ENCODE data around the gene NEGR1.

Gene NEGR1

GRCh38 chr1:72186733-72187307, 95.5 kb downstream of the NEGR1 start:
- DNase-seq (ENCODE audit: low spot score) = no peak

GRCh38 chr1:72184099-72184701, 98.1 kb downstream of the NEGR1 start:
- in situ Hi-C loops (cut with MboI; ENCODE audit: low pct_unique_long_range_greater_than_20kb, low sequenced_read_pairs, unreplicated experiment) = no loop called here
- TF ChIP-seq, protein P1, sequence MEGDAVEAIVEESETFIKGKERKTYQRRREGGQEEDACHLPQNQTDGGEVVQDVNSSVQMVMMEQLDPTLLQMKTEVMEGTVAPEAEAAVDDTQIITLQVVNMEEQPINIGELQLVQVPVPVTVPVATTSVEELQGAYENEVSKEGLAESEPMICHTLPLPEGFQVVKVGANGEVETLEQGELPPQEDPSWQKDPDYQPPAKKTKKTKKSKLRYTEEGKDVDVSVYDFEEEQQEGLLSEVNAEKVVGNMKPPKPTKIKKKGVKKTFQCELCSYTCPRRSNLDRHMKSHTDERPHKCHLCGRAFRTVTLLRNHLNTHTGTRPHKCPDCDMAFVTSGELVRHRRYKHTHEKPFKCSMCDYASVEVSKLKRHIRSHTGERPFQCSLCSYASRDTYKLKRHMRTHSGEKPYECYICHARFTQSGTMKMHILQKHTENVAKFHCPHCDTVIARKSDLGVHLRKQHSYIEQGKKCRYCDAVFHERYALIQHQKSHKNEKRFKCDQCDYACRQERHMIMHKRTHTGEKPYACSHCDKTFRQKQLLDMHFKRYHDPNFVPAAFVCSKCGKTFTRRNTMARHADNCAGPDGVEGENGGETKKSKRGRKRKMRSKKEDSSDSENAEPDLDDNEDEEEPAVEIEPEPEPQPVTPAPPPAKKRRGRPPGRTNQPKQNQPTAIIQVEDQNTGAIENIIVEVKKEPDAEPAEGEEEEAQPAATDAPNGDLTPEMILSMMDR (IDR thresholded peaks at IDR 0.05; ENCODE audit: extremely low read depth, insufficient read depth, missing control alignments) = no peak

More at GRCh38 chr1:72186733-72187307, 95.5 kb downstream of the NEGR1 start:
- in situ Hi-C loops (cut with MboI; ENCODE audit: low pct_unique_long_range_greater_than_20kb, low sequenced_read_pairs, unreplicated experiment) = no loop called here
- TF ChIP-seq, protein P1 (IDR thresholded peaks at IDR 0.05; ENCODE audit: extremely low read depth, insufficient read depth, missing control alignments) = no peak

DNA sequence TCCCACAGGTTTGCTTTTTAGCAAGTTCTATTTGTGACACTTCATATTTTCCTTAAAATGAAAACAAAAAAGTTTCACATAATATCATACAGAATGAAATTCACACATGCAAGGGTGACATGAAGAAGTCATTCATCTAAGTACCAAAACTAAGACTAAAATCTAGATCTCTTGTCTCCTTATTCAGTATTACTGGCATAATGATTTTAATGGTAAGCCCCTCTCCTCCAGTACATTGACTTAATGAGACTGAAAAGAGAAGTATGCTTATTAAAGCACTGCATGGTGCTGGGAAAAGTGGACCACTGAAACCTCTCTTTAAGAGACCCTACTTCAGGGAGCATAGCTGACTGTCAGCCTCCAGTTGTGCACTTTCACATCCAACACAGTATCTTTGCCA, 99.5 kb downstream of the NEGR1 start:
- TF ChIP-seq, protein P1 (IDR thresholded peaks at IDR 0.05; ENCODE audit: extremely low read depth, insufficient read depth, missing control alignments) = no peak
- DNase-seq (ENCODE audit: low spot score) = no peak
- in situ Hi-C loops (cut with MboI; ENCODE audit: low pct_unique_long_range_greater_than_20kb, low sequenced_read_pairs, unreplicated experiment) = no loop called here

More at GRCh38 chr1:72184099-72184701, 98.1 kb downstream of the NEGR1 start:
- no peak for DNase-seq (ENCODE audit: low spot score)

DNA sequence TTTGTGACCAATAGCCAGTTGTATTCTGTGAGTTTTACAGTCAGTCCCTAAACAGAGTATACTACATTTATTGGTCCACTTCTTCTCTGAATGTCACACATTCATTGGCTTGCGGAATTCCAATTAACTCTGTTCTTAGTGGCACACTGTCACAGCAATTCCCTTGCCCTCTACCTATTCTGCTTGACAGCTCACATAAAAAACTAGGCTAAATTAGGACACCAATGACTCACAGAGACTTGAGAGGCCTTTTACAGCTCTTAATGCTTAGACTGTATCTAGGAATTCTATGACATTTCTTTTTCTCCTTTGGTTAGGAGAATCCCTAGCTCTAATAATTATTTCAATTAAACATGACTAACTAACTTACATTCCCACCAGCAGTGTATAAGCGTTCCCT, 104.1 kb downstream of the NEGR1 start:
- no peak for DNase-seq (ENCODE audit: low spot score)
- TF ChIP-seq, protein P1 (IDR thresholded peaks at IDR 0.05; ENCODE audit: extremely low read depth, insufficient read depth, missing control alignments) = no peak
- in situ Hi-C loops (cut with MboI; ENCODE audit: low pct_unique_long_range_greater_than_20kb, low sequenced_read_pairs, unreplicated experiment) = no loop called here

- in situ Hi-C loops (cut with MboI; ENCODE audit: low pct_unique_long_range_greater_than_20kb, low sequenced_read_pairs, unreplicated experiment) = no loop called here
- TF ChIP-seq, protein P1 (IDR thresholded peaks at IDR 0.05; ENCODE audit: extremely low read depth, insufficient read depth, missing control alignments) = no peak
- no peak for DNase-seq (ENCODE audit: low spot score)
These were observed 104.6 kb downstream of the NEGR1 start for GRCh38 chr1:72177711-72178110.

GRCh38 chr1:72170246-72170645, 112.1 kb downstream of the NEGR1 start:
- TF ChIP-seq, protein P1 (IDR thresholded peaks at IDR 0.05; ENCODE audit: extremely low read depth, insufficient read depth, missing control alignments) = no peak
- in situ Hi-C loops (cut with MboI; ENCODE audit: low pct_unique_long_range_greater_than_20kb, low sequenced_read_pairs, unreplicated experiment) = no loop called here
- no peak for DNase-seq (ENCODE audit: low spot score)

Data from GM13977 (cell line).